Measurements from ENCODE around the gene ZNF579. TPM values are rescaled to one million over a fixed set of nuclear protein-coding genes. Genes with fewer than 3 reads are reported as not detected.

Gene ZNF579
- total and polyA plus RNA-seq, 10 of the 15 experiments (the other 5 are each of a cell fraction or from before 2014, with no cell fraction given): 0.11 to 11.7 (median 1.5) TPM

DNA sequence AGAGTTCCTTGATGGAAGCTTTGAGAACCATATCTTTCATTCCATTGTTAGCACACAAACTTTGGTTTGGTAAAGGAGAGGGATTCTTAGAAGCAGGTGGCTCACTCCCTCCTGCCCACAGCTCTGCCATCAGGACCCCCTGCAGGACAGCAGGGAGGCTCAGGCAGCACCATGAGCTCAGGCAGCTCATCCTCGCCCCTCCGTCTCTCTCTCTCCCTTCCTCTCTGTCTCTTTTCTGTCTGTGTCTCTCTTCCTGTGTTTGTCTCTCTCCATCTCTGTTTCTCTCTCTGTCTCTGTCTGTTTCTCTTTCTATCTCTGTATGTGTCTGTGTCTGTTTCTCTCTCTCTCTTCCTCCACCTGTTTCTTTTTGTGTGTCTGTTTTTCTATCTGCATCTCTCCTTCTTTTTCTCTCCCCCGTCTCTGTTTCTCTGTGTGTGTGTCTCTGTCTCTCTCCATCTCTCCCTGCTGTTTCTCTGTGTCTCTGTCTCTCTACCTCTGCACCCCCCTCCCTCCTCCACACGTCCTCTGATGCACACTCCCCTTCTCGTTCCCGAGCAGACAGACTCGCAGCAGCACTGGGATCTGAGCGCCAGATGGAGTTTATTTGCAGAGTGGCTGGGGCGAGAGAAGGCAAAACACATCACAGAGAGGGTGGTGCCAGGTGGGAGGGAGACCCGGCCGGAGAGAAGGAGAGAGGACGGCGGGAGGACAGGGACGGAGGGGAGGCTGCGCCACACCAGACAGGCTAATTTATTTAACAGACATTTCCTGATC lies 52.4 kb downstream of the ZNF579 start (continued):
- TF ChIP-seq CUX1 (IDR thresholded peaks at IDR 0.05; ENCODE audit: insufficient replicate concordance, low read depth, low read length) (no peak), NR2C1 (IDR thresholded peaks at IDR 0.05) (no peak)

DNA sequence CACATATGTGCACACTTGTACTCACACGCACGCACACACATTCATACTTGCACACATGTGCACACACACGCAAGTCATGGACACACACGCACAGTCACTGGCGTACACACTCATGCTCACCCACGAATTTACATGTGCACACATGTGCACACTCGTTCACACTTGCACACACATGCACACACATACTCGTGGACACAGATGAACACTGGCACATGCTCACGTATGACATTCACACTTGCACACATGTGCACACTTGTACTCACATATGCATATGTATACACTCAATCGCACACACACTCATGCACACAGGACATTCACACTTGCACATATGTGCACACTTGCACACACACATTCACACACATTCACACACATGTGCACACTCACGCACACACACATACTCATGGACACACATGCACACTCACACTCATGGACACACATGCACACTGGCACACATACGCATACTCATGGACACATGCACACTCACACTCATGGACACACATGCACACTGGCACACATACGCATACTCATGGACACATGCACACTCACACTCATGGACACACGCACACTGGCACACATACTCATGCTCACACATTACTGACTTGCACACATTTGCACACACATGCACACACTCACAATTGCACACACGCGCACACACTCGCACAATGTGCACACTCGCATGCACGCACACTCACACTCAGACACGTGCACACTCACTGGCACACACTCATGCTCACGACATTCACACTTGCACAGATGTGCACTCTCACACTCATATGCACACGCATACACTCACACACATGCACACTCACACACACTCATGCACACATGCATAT lies 53.2 kb downstream of the ZNF579 start:
- ChIA-PET POLR2A (no interaction called here), SMC1A (ENCODE audit: uncharacterized antibody, unreplicated experiment) (no interaction called here), RAD21 (ENCODE audit: unreplicated experiment) (no interaction called here), CTCF (no interaction called here)
- Histone ChIP-seq H3K9ac (ENCODE audit: control insufficient read depth, insufficient read depth, low read length) (no peak overlapping the region), H3K27me3 (replicated peaks in 1 of 2; ENCODE audit: control insufficient read depth in 2 of 2, insufficient read depth in 2 of 2, low read length in 1 of 2) (no peaks in the 10 kb centered on the region), H3K9me3 (replicated peaks; ENCODE audit: control insufficient read depth, insufficient read depth, low read length) (no peaks in the 10 kb centered on the region; the same call in 2 of the 3 replicates), H3K4me2 (ENCODE audit: control insufficient read depth, insufficient read depth) (no peak overlapping the region), H2AFZ (ENCODE audit: control insufficient read depth, low read depth, low read length) (no peak overlapping the region), H3K4me3 (no peak overlapping the region), H3K4me1 (ENCODE audit: control insufficient read depth, insufficient read depth, low read length) (no peaks in the 10 kb centered on the region), H4K20me1 (ENCODE audit: control insufficient read depth, insufficient read depth) (no peaks in the 10 kb centered on the region), H3K79me2 (ENCODE audit: control insufficient read depth, insufficient read depth, low read length) (no peaks in the 10 kb centered on the region), H3K36me3 (ENCODE audit: control insufficient read depth in 2 of 2, insufficient read depth in 2 of 2, low read length in 1 of 2) (no peaks in the 10 kb centered on the region), H3K27ac (ENCODE audit: control insufficient read depth, insufficient read depth) (no peak overlapping the region)
- FAIRE-seq: peak; percentile 57
- in situ Hi-C loops (cut with MboI) (no loop called here), intact Hi-C loops (cut with micrococcal nuclease; ENCODE audit: unreplicated experiment) (no loop called here)
- 62% methylated on average over 22 of the region's 22 CpGs for WGBS (ENCODE audit: insufficient coverage, insufficient replicate concordance, low lambda C conversion rate, missing lambda C conversion rate)
- TF ChIP-seq NR2C2 (IDR thresholded peaks at IDR 0.05; ENCODE audit: borderline replicate concordance, control insufficient read depth, insufficient read length, low read depth) (peak; percentile 27), CBX5 (IDR thresholded peaks at IDR 0.05; ENCODE audit: low read depth) (no peak), RAD21 (IDR thresholded peaks at IDR 0.05; ENCODE audit: insufficient read depth, low read depth, low read length) (no peak), POU2F2 (IDR thresholded peaks at IDR 0.05; ENCODE audit: borderline replicate concordance, low read depth, low read length) (no peak)
- TF ChIP-seq, protein P1, sequence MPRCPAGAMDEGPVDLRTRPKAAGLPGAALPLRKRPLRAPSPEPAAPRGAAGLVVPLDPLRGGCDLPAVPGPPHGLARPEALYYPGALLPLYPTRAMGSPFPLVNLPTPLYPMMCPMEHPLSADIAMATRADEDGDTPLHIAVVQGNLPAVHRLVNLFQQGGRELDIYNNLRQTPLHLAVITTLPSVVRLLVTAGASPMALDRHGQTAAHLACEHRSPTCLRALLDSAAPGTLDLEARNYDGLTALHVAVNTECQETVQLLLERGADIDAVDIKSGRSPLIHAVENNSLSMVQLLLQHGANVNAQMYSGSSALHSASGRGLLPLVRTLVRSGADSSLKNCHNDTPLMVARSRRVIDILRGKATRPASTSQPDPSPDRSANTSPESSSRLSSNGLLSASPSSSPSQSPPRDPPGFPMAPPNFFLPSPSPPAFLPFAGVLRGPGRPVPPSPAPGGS (IDR thresholded peaks at IDR 0.05; ENCODE audit: borderline replicate concordance, insufficient read depth, low read depth, low read length, poor library complexity, severe bottlenecking): peak; percentile 78
- no peak for DNase-seq (ENCODE audit: low read depth, low spot score)
- no peak for ATAC-seq
- no TSS peak for BruUV-seq (replicated peaks)
